ENCODE results near the gene SPNS3.

Gene SPNS3

DNA sequence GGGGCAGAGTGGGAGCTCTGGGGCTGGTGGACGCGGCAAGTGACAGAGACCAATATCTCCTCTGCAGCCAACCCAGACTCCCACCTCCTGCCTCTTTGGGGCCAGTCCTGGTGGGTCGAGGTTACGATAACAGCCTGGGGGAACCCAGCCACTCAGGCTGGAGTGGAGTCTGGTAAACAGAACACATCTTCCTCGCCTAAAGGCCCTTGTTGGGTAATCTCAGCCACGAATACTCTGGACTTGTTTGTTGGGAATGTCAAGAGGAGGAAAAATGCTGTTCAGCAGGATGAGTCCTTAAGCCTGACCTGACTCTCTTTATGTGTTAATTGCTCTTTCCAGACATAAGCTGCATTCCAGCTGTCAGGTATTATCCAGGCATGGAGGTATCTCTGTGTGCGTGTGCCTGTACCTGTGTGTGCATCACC lies 56.9 kb downstream of the SPNS3 start:
- peak; percentile 9 for DNase-seq

DNA sequence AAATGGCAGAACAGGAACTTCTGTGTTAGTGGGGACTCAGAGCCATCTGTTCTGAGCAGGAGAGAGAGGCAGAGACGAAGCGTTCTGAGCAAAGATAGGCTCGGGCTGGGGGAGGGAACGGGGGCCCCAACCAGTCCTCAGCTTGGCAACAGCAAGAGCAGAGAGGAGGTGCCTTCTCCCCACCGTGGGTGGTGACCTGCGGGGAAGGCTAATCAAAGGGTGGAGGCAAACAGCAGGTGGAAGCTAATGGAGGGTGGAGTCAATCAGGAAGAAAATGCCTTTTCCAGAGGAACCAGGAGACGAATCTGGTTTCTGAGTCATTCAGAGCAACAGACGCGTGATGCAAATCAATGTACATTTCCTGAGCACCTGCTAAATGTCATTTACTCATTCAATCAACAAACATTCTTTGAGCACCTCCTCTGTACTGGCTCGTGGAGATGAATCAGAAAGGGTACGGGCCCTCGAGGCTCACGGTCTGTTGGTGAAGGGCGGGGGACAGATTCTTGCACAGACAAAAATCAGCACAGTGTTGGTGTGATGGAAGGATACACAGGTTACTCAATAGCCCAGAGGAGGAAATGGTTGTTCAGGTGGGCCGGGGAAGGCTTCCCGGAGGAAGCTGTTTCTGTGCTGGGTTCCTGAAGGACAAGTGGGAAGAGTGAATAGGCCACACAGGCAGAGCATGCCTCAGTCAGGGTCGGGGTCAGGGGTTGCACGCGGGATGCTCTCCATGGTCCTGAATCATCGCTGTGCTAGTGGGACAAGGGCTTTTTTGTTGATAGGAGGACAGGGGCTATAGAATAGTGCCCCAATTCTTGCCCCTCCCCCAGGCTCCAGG lies 59.2 kb downstream of the SPNS3 start:
- peak; percentile 50 for DNase-seq

DNA sequence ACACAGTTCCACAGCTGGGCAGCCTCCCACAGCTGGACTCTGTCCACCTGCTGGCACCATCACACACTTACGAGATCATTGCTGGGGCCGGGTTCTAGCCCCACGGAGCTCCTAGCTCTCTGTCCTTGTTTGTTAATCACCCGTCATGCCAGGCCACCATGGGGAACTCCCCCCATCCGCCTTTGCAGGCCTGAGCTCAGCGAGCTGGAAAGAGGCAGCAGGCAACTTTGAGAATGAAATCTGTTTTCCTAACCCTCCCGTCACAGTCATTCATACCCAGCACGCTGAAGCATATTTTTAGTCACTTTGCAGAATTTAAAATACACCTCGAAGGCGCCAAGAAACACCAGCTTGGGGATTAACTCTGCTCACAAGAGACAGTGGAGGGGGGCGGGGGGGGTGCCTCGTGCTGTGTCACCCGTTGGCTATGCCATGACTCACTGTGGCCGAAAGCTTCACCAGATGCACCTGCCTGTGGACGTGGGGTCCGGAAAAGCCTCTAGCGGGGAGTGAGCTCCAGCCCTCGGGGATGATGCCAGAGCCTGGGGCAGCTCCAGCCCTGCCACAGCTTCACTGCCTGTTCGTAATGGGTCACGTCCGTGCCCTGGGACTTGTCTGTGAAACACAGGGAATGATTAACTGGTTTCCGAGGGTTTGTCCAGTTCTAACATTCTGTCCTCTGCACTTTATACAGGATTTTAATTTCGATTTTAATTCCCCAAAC lies 63.5 kb downstream of the SPNS3 start:
- DNase-seq = no peak

DNA sequence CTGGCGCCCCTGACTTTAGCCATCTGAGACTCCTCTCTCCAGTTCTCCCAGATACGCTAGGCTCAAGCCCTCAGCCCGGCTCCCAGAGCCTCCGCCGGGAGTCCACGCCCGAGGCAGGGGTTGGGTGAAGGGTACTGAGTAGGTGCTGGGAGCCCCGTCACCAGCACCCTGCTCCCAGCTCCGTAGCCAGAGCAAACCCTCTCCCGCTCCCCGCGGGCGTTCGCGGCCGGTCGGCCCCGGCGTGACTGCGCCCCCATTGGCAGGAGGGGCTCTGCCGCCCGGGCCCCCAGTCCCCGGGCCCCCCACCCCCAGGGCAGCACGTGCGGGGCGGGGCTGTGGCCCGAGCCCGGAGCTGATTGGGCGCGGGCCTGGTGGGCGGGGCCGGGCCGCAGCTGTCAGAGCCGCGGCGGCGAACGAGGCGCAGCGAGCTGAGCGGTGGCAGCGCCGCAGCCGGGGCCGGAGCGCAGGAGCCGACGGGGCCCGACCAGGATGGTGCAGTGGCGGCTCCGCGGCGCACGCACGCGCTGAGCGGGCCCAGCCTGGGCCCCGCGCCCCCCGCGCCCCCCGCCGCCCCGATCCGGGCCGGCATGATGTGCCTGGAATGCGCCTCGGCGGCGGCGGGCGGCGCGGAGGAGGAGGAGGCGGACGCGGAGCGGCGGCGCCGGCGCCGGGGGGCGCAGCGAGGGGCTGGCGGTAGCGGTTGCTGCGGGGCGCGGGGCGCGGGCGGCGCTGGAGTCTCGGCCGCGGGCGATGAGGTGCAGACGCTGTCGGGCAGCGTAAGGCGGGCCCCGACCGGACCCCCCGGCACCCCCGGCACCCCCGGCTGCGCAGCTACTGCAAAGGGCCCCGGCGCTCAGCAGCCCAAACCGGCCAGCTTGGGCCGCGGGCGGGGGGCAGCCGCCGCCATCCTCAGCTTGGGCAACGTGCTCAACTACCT lies 65.0 kb downstream of the SPNS3 start, which contains the start of gene SPNS2:
TSS of gene SPNS2 (plus strand) at position 421 of the 937 bp plus-strand sequence. CDS start at position 588, 167 bp downstream.
- DNase-seq = peak; percentile 74

DNA sequence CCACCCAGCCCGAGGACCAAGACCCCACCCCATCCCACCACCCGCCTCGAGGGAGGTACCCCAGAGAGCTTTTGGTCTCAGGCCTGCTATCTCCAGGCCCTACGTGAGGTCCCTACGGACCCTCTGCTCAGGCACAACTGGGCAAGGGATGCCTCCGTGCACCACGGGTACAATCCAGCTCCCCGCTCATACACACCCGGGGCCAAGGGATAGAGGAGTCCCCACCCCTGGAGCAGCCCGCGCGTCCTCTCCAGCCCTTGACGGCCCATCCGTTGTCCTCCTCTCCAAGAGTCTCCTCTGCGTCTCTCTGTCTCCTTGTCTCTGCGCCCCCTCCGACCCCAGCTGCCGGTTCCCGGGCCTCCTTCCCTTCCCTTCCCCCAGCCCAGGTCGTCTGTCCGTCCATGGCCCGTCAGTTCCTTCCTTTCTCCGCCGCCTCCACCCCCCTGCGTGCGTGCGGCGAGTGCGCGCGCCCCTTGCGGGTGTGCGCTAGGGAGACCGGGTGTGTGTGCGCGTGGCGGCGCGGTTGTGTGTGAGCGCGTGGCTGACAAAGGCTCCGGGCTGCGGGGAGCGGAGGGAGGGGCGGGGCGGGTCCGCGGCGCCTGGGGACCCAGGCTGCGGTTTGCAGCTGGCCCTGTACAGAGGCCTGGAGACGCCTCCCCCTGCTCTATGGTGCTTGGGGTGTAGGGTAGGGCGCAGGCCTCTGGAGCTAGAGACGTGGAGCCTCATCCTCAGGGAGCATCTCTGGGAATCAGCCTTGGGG lies 65.9 kb downstream of the SPNS3 start:
- DNase-seq = no peak

DNA sequence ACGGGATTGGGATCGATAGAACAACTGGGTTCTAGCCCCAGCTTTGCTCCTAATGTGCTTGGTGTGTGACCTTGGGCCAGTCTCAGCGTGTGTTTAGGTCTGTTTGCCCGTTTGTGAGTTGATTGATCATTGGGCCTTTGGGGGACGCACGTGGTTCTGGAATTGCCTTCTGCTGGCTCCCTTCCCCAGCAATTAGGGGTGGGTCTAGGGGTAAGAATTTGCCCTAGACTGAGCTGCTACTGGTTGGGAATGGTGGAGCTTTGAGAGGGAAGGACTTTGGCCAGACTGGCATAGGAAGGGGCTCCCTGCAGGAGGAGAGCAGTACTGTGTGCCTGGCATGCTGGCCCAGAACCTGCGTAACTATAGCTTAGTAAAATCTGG lies 66.4 kb downstream of the SPNS3 start:
- no peak for DNase-seq

DNA sequence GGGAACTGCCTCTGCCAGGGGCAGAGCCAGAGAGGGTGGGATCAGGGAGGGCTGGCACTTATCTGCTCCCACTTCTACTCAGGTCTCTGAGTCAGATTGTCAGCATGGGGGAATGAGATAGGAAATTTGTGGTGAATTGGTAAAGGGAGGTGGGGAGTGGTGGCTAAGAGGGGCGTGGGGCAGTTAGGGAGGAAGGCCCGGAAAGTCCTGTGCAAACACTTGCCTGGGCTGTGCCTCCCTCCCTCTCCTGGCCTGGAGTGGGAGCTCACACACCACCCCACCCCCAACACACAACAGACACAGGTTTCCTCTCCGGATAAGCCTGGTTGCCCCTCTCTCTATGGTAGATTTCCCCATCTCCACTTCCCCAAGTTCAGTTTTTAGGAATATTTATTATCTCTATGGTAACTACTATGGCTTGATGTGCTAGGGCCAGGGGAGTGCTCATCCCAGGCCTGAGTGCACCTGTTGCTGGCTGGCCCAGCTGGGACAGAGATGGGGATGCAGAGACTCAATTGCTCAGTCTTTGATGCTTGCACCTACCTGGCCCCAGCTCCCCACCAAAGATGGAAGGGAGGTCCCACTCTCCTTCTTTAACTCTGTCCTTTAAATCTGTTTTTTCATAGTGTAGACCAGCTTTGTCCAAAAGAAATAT lies 67.7 kb downstream of the SPNS3 start:
- DNase-seq = no peak

DNA sequence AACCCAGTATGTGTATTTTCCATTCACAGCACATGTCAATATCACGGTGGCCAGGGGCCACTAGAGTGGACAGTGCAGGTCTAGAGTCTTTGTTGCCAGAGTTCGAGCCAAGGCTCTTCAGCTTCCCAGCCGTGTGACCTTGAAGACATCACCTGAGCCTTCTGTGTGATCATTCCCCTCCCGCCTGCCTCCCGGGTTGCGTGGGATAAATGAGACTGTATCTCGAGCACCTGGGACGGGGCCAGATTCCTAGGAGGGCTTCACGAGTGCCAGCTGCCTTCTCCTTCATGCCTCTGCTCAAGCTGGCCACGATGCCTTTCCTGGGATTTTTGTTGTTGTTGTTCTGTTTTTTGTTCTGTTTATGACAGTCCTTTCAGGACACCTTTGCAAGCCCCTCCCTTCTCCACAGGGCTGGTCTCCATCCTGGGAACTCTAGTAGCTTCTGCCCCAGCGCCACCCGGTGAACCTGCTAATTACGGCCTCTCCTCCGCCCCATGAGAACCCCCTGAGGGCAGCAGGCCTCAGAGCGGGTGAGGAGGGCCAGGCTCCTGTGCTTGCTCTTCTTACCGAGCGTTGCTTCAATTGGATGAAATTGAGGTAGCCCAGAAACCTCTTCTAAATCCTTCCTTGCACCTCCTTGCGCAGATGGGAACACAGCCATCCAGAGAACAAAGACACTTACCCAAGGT lies 68.9 kb downstream of the SPNS3 start:
- no peak for DNase-seq

DNA sequence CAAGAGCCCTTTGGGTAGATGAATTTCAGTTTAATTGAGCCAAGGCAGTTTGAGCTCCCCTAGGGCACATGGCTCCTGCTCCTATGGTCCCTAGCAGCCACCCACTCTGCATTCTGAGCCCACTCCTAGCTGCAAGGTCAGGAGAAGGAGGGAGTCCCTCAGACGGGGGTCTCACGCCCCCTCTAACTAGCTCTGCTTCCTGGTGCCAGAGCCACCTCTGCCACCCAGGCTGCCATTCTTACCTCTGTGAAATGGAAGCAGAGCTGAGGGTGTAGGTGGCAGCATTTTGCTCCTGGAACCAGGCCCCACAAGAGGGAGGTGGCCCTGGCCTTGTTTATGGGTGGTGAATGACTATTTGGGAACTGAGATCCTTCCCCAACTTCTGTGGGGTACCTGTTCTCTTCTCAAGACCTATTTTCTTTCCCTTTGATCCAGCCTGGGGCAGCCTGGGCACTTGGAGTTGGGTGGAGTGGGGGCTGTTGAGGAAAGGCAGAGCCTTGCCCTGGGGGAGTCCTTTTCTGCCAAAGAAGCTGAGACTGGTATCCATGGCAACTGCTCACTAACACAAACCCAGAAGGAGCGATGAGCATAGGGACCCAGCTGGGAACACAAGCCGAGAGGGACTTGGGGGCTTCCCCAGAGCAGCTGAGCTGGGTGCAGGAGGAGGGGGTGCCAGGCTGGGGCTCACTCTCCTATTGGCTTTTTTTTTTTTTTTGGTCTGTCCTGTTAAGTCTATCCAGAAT lies 69.7 kb downstream of the SPNS3 start:
- DNase-seq = no peak

DNA sequence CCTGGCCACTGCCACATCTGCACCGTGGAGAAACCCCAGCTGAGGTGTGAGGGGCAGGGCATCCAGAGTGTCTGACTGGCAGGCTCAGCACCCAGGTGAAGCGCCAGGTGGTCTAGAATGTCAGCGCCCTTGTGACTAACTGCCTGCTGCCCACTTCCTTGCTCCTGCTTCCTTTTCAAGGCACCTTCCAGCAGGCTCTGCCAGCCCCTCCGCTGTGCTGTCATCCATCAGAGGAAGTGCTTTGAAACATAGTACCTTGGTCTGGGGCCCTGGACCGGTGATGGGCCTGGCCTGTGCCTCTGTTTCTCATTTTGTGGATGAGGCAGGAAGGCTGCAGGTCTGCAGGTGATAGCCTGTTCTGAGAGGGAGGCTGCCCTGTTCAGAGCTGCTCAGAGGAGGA lies 70.4 kb downstream of the SPNS3 start:
- no peak for DNase-seq

DNA sequence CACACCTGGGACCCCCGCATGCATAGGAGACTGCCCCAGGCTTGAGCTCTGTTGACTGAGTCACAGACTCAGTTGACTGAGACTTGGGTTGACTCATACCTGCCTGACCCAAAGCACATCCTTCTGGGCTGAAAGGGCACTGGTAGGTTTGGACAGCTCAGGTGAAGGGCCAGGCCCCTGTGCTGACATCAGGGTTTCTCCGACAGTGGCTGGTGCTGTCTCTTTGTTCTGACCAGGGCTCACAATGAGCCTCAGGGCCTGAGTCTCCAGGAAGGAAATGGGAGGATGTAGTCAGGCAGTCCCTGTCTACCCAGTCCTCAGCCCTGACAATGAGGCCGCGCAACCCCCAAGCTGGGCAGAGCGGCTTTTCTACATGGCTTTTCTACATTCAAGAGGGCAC lies 71.4 kb downstream of the SPNS3 start:
- DNase-seq = no peak

DNA sequence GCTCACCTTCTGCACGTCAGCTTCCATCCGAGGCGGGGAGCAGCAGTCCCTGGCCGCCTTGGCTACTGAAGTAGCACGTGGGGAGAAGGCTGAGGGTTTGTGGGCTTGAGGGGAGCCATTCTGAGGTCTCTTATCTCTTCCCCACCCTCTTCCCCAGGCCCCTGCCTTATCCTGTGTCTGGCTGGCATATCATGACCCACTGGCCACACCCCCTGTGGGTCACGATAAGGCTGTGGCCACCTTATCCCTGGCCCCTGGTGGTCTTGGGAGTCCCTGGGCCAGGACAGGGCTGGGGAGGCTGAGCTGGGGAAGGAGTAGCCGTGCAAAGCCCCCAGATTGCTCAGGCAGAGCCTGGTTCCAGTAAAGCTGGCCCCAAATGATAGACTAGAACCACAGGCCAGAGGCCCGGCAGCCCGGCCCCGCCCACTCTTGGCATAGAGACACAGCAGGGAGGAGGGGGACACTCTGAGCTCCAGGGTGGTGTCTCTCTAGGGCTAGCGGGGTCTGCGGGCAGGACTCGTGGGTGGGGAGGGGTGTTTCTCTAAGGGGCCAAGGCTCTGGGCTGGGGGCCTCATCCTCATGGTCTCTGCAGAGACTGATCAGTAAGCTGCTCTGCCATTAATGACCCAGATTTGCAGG lies 72.6 kb downstream of the SPNS3 start:
- peak; percentile 82 for DNase-seq

DNA sequence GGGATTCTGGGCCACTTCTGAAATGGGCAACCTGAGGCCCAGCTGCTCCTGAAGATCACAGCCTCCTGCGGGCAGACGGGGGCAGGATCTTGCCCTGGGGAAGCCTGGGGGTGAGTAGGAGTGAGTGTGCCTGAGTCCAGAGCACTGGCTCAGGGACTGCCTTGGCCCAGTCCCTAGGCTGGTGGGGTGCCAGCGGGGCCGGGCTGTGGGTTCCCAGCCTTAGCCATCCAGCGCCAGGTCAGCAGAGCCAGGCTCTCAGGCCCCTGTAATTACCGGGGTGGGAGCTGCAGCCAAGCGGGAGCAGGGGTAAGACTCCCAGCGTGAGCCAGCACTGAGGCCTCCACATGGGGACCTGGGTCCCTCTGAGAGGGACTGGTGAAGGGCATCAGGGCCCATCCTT lies 73.2 kb downstream of the SPNS3 start:
- DNase-seq = peak; percentile 84

DNA sequence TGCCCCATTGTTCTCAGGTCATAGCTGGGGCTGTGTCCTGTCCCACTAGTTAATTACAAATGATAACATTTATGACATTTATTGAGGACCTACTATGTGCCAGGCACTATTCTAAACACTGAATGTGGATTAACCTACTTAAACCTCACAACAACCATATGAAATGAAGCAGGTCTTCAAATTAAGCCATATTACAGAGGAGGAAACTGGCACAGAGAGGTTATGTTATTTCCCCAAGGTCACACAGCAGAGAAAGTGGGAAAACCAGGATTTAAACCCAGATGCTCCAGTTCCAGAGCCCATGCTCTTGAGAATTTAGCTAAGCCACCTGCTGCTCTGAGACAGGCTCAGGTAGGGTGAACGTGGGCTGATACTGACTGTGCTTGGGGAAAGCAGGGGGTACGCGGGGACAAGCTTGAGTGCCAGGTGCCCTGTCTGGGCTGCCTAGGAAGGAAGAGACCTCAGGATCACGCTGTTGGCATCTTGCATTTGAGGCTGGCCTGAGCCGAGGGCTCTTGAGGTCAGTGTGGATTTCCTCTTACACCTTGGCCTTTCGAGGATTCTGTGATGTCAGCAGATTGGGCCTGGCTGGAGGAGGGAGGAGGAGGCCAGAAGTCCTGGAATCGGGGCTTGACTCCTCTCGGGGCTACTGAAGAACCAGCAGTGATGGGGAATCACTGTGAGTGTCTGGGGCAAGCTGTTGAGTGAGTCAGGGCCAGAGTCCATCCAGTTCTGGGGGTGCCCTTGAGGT lies 73.8 kb downstream of the SPNS3 start:
- DNase-seq = no peak

DNA sequence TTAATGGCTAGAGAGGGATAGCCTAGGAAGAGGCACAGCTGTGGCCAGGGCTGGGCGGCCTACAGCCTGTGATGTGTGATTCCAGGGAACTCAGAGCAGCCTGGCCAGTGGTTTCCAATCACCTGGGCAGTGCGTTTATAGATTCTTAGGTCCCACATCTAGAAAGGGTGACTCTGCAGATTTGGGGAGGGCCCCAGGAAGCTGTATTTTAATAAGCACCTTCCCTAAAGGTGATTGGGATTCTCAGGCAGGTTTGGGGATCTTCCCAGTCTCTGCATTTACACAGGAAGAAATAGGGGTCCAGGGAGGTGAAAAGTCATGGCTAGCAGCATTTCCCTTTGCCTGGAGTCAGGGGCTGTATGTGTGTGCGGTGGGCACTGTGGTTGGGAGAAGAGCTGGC lies 74.5 kb downstream of the SPNS3 start:
- no peak for DNase-seq

DNA sequence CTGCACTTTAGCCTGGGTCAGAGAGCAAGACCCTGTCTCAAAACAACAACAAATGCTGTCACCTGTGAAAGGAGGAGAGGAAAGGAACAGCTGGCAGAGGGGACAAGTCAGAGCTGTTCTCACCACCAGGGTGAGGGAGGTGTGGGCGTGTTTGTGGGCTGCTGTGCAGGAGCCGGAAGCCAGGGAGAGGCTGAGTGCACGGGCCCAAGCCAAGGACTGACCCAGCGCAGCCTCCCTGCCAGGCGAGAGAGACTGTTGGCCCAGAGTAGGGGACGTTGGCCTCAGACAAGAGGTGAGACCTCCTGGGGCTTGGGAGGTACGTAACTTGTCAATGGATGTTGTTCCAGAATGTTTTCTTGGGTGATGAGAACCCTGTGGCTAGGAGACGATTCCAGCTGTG lies 75.7 kb downstream of the SPNS3 start:
- DNase-seq = no peak

DNA sequence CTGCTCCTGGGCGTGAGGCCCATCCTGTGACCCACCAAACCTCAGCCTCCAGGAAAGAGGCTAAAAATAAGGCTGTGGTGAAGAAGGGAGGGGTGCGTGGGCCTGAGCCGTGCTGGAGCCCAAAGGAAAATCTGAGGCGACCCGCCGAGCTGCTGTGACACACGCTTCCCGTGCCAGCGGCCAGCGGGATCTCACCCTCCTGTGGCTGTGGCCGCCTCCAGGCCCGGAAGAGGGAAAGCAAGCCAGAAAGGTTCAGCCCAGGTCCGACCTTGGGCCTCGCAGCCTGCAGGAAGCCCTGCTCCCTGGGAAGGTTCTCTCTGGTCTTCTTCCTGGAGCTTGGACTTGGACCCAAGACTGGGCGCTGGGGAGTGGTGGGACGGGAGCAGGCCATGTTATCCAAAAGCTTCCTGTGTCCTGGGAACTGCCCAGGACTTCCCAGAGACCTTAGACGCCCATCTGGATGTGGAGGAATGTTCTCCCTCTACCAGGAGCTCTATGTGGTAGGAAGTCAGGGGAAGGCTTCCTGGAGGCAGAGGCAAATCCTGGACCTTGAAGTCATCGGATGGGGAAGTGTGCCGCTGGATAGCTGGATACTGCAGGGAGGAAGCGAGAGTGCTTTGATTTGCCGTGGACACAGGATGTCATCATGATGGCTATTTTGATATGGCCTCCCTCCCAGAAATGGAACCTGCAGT lies 76.3 kb downstream of the SPNS3 start:
- DNase-seq = peak; percentile 85

DNA sequence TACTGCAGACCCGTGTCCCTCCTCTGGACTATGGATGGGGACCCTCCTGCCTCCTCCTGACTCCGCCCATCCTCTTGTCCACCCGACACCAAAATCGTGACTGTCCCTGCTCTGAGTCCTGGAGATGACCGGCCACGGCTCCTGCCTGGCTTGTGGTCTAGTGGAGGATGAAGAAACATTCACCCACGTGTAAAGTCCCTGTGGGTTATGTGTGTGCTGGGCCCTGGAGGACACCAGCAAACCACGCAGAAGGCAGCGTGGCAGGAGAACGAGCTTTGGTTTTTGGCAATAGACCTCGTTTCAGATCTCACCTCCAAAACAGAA lies 76.8 kb downstream of the SPNS3 start:
- DNase-seq = no peak
